Mucosa of descending colon (tissue), 3 donors: ENCODE data around the gene WWP2. TPM values are rescaled to one million over a fixed set of nuclear protein-coding genes. Genes with fewer than 3 reads are reported as not detected.

Experiments used
- ATAC-seq: fragments of 200-7000 bp; cut with Tn5 transposase; one replicate; pipeline ENCODE4 v1.9.1; 2020; ENCODE audit warnings: mild to moderate bottlenecking, moderate library complexity
- DNase-seq, 3 donors: peaks; one replicate each; pipeline ENCODE4 v3.0.0-alpha.2; 2020
- H3K36me3 ChIP-seq: fragments of 200-600 bp; one replicate; pipeline ENCODE4 v1.8.0; 2021; ENCODE audit warnings: low read depth, mild to moderate bottlenecking
- H3K4me1 ChIP-seq: fragments of 200-600 bp; one replicate; pipeline ENCODE4 v1.8.0; 2021; ENCODE audit warnings: low read depth, mild to moderate bottlenecking
- H3K4me3 ChIP-seq: fragments of 200-600 bp; one replicate; pipeline ENCODE4 v1.8.0; 2021; ENCODE audit warnings: mild to moderate bottlenecking
- H3K9me3 ChIP-seq: fragments of 200-600 bp; one replicate; pipeline ENCODE4 v1.8.0; 2021; ENCODE audit warnings: mild to moderate bottlenecking
- CTCF ChIP-seq: fragments of 200-600 bp; IDR thresholded peaks from one replicate; pipeline ENCODE4 v1.8.0; 2022; ENCODE audit warnings: antibody characterized with exemption, mild to moderate bottlenecking
- intact Hi-C, 2 donors: fragments of 100-400 bp; cut with DNase I in 1 of 2; cut with micrococcal nuclease in 1 of 2; formaldehyde crosslinking; loops; one replicate each; pipeline versions ENCODE4 v1.11.0 to v1.11.1; 2022; cut with DNase I, micrococcal nuclease
- total RNA-seq, 3 donors: library from RNA; stranded (reverse); fragmentation: NEBNext Ultra II Directional in 2 of 3; extraction: Animal tissue kit (Norgen Biotek cat#: 25700) in 2 of 3; gene quantifications; one replicate each; pipeline versions ENCODE4 v1.2.1 to v1.2.4, GENCODE V29; 2021 to 2023
- donor health status: DM: no; HTN: no; CAD: no; lungs with moderate emphysema.
- donor health status: DM: no; HTN: no; CAD: no.
- donor health status: DM: no; HTN: yes; CAD: no.

Gene WWP2
- total RNA-seq, 3 donors from 2014 or later = 70.2 to 110 (median 94.2) TPM

GRCh38 chr16:69934044-69934443 is 171.9 kb downstream of the WWP2 start:
- intact Hi-C loops = no loop called here

GRCh38 chr16:69934751-69935150 is 172.6 kb downstream of the WWP2 start:
- DNase-seq (no peak), ATAC-seq (no peak)
- no peak overlapping the region for H3K4me3 ChIP-seq
- H3K4me1 ChIP-seq = no peaks in the 10 kb centered on the region
- H3K36me3 ChIP-seq = no peaks in the 10 kb centered on the region
- H3K9me3 ChIP-seq = no peaks in the 10 kb centered on the region
- intact Hi-C loops = no loop called here
- TF ChIP-seq CTCF = no peak

More at GRCh38 chr16:69934044-69934443, 171.9 kb downstream of the WWP2 start:
- Histone ChIP-seq H3K36me3 (no peaks in the 10 kb centered on the region), H3K9me3 (no peaks in the 10 kb centered on the region), H3K4me1 (no peaks in the 10 kb centered on the region), H3K4me3 (no peak overlapping the region)
- no peak for TF ChIP-seq CTCF
- ATAC-seq (no peak), DNase-seq (no peak)

- TF ChIP-seq CTCF = no peak
- DNase-seq (no peak), ATAC-seq (no peak)
- intact Hi-C loops = no loop called here
- Histone ChIP-seq H3K9me3 (no peaks in the 10 kb centered on the region), H3K36me3 (no peaks in the 10 kb centered on the region), H3K4me3 (no peak overlapping the region), H3K4me1 (no peaks in the 10 kb centered on the region)
Measured at GRCh38 chr16:69935278-69935711, 173.2 kb downstream of the WWP2 start.

GRCh38 chr16:69935740-69936139 is 173.6 kb downstream of the WWP2 start:
- intact Hi-C loops = no loop called here

GRCh38 chr16:69936252-69936651 is 174.1 kb downstream of the WWP2 start:
- TF ChIP-seq CTCF = no peak
- no peaks in the 10 kb centered on the region for H3K9me3 ChIP-seq
- no peaks in the 10 kb centered on the region for H3K36me3 ChIP-seq
- DNase-seq = no peak
- H3K4me3 ChIP-seq = no peak overlapping the region
- H3K4me1 ChIP-seq = no peaks in the 10 kb centered on the region
- no peak for ATAC-seq
- intact Hi-C loops = no loop called here

More at GRCh38 chr16:69935740-69936139, 173.6 kb downstream of the WWP2 start:
- ATAC-seq = no peak
- no peak for TF ChIP-seq CTCF
- H3K9me3 ChIP-seq = no peaks in the 10 kb centered on the region
- no peak overlapping the region for H3K4me3 ChIP-seq
- DNase-seq = no peak
- H3K36me3 ChIP-seq = no peaks in the 10 kb centered on the region
- no peaks in the 10 kb centered on the region for H3K4me1 ChIP-seq

- no peak for TF ChIP-seq CTCF
Measured at GRCh38 chr16:69936751-69937211, 174.6 kb downstream of the WWP2 start.

More at GRCh38 chr16:69936751-69937211, 174.6 kb downstream of the WWP2 start:
- Histone ChIP-seq H3K4me1 (no peaks in the 10 kb centered on the region), H3K36me3 (no peaks in the 10 kb centered on the region), H3K9me3 (no peaks in the 10 kb centered on the region), H3K4me3 (no peak overlapping the region)
- DNase-seq (no peak), ATAC-seq (no peak)
- intact Hi-C loops = no loop called here
